Stomach smooth muscle (tissue), 2 donors: ENCODE results near the gene SND1.

Experiments
- H3K27ac ChIP-seq: one replicate; pipeline ENCODE4 v1.7.0; 2013; ENCODE audit warnings: mild to moderate bottlenecking, low read length, inconsistent platforms
- H3K27me3 ChIP-seq, 2 donors: one replicate each; pipeline ENCODE4 v1.7.0; 2013; ENCODE audit warnings: low read length in 2 of 2; ENCODE audit not compliant: insufficient read depth in 2 of 2, control insufficient read depth in 1 of 2
- H3K36me3 ChIP-seq, 2 donors: one replicate each; pipeline ENCODE4 v1.7.0; 2013; ENCODE audit warnings: low read length in 2 of 2; ENCODE audit not compliant: control insufficient read depth in 2 of 2, insufficient read depth in 2 of 2
- H3K4me1 ChIP-seq: one replicate; pipeline ENCODE4 v1.7.0; 2013; ENCODE audit warnings: low read length; ENCODE audit not compliant: control insufficient read depth, insufficient read depth
- H3K4me3 ChIP-seq, 2 donors: one replicate each; pipeline ENCODE4 v1.7.0; 2013; ENCODE audit warnings: low read length in 2 of 2
- H3K9ac ChIP-seq, 2 donors: one replicate each; pipeline ENCODE4 v1.7.0; 2013; ENCODE audit warnings: low read length in 2 of 2, mild to moderate bottlenecking in 1 of 2
- H3K9me3 ChIP-seq, 2 donors: one replicate each; pipeline ENCODE4 v1.7.0; 2013; ENCODE audit warnings: low read length in 2 of 2; ENCODE audit not compliant: control insufficient read depth in 2 of 2
- donor health status: healthy.
- donor health status: Pancreatic carcinoma.

The SND1 gene

DNA sequence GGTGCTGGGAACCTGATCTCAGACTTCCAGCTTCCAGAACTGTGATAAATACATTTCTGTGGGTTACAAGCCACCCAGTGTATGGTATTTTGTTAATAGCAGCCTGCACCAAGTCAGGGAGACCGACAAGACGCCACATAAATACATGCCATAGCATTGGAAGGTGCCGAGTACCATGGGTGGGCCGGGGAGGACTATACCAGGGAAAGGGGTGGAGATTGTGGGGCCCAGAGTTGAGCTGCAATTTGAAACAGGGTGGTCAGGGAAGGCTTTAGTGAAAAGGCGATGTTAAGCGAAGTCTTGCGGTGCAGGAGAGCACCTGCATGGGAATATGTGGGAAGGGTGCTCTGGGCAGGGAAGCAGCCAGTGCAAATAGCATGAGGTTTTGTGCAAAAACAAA, 468.1 kb downstream of the SND1 start:
- Histone ChIP-seq H3K36me3 (no peaks in the 10 kb centered on the region), H3K9me3 (no peaks in the 10 kb centered on the region), H3K27ac (no peak overlapping the region), H3K4me3 (no peak overlapping the region), H3K27me3 (peaks cover 0 to 8% of the 10 kb centered on the region in 2 donors), H3K4me1 (no peaks in the 10 kb centered on the region), H3K9ac (no peak overlapping the region)

DNA sequence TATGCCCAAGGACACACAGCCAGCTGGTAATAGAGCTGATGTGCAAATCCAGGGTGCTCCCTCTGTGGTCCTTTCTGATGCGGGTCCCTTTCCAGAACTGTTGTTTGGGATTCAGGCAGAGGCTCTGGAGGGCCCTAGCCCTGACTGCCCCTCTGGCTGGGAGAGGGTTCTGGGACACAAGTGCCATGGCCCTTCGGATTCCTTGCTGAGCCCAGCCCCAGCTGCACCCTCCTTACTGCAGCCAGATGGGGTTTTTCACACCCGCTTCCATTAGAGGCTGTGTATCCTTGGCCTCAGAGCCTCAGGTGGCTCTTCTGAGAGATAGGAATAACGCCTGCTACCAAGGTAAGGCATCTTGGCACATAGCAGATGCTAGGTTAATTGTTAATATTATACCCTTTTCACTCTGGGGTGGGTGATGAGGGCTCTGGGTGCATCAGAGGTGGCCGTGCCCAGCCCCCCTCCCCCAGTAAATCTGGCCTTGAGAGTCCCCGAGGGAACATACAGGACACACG, 469.0 kb downstream of the SND1 start:
- Histone ChIP-seq H3K27ac (no peak overlapping the region), H3K9ac (no peak overlapping the region), H3K27me3 (peaks cover 0 to 9% of the 10 kb centered on the region in 2 donors), H3K9me3 (no peaks in the 10 kb centered on the region), H3K4me1 (no peaks in the 10 kb centered on the region), H3K36me3 (no peaks in the 10 kb centered on the region), H3K4me3 (no peak overlapping the region)

DNA sequence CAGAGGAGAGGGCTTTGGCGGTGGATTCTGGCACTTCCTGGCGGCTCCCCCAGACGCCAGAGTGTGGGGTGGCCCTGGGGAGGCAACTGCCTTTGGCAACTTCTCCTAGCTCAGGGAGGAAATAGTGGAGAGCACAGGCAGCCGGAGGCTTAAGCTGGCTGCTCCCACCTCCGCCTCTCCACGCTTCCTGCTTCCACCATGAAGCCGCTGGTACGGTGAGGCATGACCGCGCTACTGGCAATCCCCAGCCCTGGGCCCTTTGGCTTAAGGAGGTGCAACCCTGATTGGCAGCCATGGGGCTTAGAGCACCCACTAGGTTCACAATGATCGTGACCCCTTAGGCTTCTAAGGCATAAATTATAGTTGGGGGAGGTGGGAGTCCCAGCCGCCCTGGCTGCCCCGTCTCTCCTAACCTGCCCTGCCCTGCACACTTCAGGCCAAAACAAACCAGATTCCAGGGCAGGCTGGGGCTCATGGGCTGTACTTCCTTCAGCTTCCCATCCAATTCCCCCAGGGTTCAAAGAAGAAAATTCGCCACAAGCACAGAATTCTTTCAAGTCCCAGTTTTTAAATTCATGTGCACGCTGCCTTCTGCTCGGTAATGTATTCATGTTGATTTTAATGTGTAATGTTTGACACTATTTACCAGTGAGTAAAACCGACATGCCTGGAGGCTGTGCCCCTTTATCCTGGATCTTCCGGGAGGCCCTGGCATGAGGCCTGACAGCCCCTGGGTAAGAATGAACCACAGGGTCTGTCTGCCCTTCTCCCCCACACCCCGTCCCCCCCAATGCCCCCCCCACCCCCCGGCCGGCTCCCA, 469.9 kb downstream of the SND1 start:
- H3K27me3 ChIP-seq, result peaks cover 0 to 8% of the 10 kb centered on the region in 2 donors
- H3K9ac ChIP-seq, result no peak overlapping the region
- H3K9me3 ChIP-seq, result no peaks in the 10 kb centered on the region
- H3K27ac ChIP-seq, result no peak overlapping the region
- no peaks in the 10 kb centered on the region for H3K36me3 ChIP-seq
- H3K4me1 ChIP-seq, result no peaks in the 10 kb centered on the region
- no peak overlapping the region for H3K4me3 ChIP-seq

- H3K36me3 ChIP-seq, result no peaks in the 10 kb centered on the region
- no peaks in the 10 kb centered on the region for H3K4me1 ChIP-seq
- peaks cover 0 to 8% of the 10 kb centered on the region in 2 donors for H3K27me3 ChIP-seq
- no peak overlapping the region for H3K27ac ChIP-seq
- H3K9ac ChIP-seq, result no peak overlapping the region
- H3K9me3 ChIP-seq, result no peaks in the 10 kb centered on the region
- no peak overlapping the region for H3K4me3 ChIP-seq
Measured at GRCh38 chr7:128122576-128123290, 470.7 kb downstream of the SND1 start.

- Histone ChIP-seq H3K4me1 (no peaks in the 10 kb centered on the region), H3K4me3 (no peak overlapping the region), H3K27ac (no peak overlapping the region), H3K27me3 (peaks cover 0 to 8% of the 10 kb centered on the region in 2 donors), H3K36me3 (no peaks in the 10 kb centered on the region), H3K9me3 (no peaks in the 10 kb centered on the region), H3K9ac (no peak overlapping the region)
Measured at GRCh38 chr7:128123291-128124037, 471.5 kb downstream of the SND1 start.

GRCh38 chr7:128124786-128125185, 472.8 kb downstream of the SND1 start:
- H3K9ac ChIP-seq, result no peak overlapping the region
- no peak overlapping the region for H3K27ac ChIP-seq
- peaks cover 2 to 8% of the 10 kb centered on the region in 2 donors for H3K27me3 ChIP-seq
- H3K4me1 ChIP-seq, result no peaks in the 10 kb centered on the region
- no peaks in the 10 kb centered on the region for H3K9me3 ChIP-seq
- no peak overlapping the region for H3K4me3 ChIP-seq
- H3K36me3 ChIP-seq, result no peaks in the 10 kb centered on the region

DNA sequence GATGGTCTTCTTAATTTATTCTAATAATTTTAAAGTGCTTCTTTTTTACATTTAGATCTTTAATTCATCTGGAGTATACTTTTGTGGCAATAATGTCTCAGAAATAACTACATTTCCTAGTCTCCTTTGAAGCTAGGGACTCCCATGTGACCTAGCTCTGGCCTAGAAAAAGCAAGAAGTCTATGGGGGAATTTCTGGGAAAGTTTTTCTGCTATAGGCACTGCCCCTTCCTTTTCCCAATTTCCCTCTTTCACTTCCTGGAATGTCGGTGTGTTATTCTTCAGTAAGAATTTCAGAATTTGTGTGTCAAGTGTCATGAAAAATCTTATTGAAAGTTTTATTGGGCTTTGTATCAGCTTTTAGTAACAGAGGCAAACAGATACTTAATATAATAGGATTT, 473.8 kb downstream of the SND1 start:
- no peak overlapping the region for H3K27ac ChIP-seq
- H3K9me3 ChIP-seq, result no peaks in the 10 kb centered on the region
- H3K27me3 ChIP-seq, result peaks cover 2 to 13% of the 10 kb centered on the region in 2 donors
- no peak overlapping the region for H3K4me3 ChIP-seq
- H3K4me1 ChIP-seq, result no peaks in the 10 kb centered on the region
- H3K36me3 ChIP-seq, result no peaks in the 10 kb centered on the region
- H3K9ac ChIP-seq, result no peak overlapping the region

- no peaks in the 10 kb centered on the region for H3K36me3 ChIP-seq
- H3K4me3 ChIP-seq, result no peak overlapping the region
- no peaks in the 10 kb centered on the region for H3K9me3 ChIP-seq
- no peaks in the 10 kb centered on the region for H3K4me1 ChIP-seq
- no peak overlapping the region for H3K9ac ChIP-seq
- peaks cover 5 to 20% of the 10 kb centered on the region in 2 donors for H3K27me3 ChIP-seq
- H3K27ac ChIP-seq, result no peak overlapping the region
Measured at GRCh38 chr7:128128401-128128800, 476.4 kb downstream of the SND1 start.

DNA sequence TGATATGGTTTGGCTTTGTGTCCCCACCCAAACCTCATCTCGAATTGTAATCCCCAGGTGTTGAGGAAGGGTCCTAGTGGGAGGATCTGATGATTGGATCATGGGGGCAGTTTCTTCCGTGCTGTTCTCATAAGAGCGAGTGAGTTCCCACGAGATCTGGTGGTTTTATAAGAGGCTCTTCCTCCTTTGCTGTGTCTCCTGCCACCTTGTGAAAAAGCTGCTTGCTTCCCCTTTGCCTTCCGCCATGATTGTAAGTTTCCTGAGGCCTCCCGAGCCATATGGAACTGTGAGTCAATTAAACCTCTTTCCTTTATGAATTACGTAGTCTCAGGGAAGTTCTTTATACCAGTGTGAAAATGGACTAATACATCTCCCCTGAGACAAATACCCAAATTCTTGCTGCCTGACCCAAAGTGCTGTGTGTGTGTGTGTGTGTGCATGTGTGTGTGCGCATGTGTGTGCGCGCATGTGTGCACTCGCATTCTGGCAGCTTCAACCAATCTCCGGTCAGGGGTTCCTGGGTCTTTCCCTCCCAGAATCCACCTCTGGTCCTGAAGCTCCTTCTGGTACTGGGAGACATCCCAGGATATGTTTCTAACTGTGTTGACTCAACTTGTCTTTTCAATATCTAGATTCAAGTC, 477.4 kb downstream of the SND1 start:
- Histone ChIP-seq H3K4me3 (no peak overlapping the region), H3K27me3 (peaks cover 11 to 21% of the 10 kb centered on the region in 2 donors), H3K36me3 (no peaks in the 10 kb centered on the region), H3K4me1 (no peaks in the 10 kb centered on the region), H3K9me3 (no peaks in the 10 kb centered on the region), H3K9ac (no peak overlapping the region), H3K27ac (no peak overlapping the region)

DNA sequence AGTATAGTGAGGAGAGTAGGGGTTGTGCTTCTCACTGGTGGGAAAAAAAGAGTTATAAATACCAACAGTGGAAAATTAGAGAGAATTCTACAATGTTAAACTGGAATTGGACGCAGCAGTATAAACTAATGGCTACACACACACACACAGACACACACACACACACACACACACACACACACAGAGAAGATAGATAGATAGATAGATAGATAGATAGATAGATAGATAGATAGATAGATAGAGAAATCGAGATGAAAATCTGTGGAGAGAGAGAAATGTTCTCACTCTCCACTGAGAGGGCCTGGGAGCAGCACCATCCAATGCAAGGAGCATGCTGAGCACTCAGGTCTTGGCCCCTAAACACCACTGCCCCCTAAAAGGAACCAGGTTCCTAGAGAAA, 479.1 kb downstream of the SND1 start:
- Histone ChIP-seq H3K27ac (no peak overlapping the region), H3K4me1 (peaks cover 7% of the 10 kb centered on the region), H3K9me3 (no peaks in the 10 kb centered on the region), H3K9ac (no peak overlapping the region), H3K36me3 (no peaks in the 10 kb centered on the region), H3K4me3 (no peak overlapping the region), H3K27me3 (peaks cover 26 to 34% of the 10 kb centered on the region in 2 donors)
